CD4-positive, alpha-beta T cell treated with Interferon gamma for 1 hour (primary cell): ENCODE results near the gene TMEM132D.
"Not testable (repeated sequence)": the region's sequence is repeated elsewhere in the genome, so short reads cannot be mapped to it uniquely, and the experiment has no call there.

ENCODE experiments used
- DNase-seq: peaks from one replicate; pipeline ENCODE4 v3.0.0-alpha.2; 2020

TMEM132D gene

DNA sequence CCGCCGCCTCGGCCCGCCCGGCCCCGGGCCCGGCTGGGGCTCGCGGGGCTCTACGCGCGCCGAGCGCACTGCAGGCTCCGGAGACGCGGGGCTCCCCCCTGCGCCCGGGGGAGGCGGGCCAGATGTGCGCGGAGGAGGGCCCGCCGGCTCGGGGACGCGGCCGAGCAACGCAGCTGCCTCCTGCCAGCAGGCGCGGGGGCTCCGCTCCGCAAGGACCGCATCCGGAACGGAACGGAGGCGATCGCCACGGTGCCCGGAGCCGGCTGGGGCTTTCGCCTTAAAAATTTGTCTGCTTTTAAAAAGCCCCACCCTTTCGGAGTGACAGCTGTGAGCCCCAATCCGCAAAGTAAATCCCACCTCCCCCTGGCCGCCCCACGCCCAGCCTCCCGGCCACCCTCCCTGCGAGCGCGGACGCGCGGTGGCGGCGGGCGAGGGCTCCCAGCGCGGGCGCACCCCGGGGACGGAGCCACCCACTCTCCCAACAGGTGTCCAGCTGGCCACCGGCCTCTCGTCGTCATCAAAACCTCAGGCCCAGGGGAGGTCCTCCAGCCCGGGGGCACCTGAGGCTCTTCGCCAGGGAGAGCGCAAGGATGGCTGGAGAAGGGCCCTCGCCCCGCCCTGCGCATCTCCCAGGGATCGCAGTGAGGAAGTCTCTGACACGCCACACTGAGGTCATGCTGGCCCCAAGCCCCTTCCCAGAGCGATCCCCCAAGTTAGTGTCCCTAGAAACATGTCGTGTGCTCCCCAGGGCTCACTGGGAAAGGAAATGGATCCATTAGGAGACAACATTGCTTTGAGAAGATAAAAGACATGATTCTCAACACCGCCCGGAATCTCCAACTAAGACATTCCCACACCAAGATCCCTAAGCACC lies at the start of gene TMEM132D:
TSS of gene TMEM132D (minus strand) at position 70 of the 874 bp plus-strand sequence.
- no peak for DNase-seq

DNA sequence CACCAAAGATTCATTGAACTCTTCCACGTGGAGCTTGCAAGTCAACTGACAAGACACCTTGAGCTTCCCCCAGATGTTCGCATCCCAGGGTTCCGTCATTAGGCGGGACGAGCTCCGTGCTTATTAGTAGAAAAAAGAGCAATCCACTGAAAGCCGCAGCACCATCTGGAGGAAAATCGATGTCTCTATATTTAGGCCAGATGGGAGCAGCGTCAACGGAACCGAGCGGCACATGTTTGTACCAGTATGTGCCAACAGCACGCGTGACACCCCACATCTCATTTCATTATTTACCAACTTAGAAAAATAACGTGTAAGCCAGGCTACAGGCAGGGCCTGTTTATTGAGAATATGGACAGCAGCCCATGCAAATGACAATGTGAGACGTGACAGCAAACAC lies 45.8 kb upstream of the TMEM132D start:
- no peak for DNase-seq

- no peak for DNase-seq
Observed at GRCh38 chr12:129941618-129942017, 37.8 kb upstream of the TMEM132D start.

- no peak for DNase-seq
Observed at GRCh38 chr12:129938089-129938488, 34.3 kb upstream of the TMEM132D start.

DNA sequence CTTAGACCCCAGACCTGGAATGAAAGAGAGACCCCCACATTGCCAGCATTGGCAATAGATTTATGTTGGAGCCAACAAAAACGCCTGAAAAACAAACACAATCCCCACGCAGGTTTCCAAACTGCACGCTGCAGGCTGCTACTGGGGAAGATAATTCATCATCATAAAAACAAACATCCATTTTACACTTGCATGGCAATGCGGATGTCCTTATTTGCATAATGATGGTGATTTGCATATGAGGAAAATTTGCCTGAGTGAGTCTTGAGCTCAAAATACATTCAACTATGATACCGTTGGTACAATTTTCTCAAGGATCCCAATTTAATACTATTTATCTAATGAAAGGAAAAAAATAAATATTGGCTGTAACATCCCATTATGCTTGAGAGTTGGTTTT lies 33.6 kb upstream of the TMEM132D start:
- DNase-seq, result no peak

DNA sequence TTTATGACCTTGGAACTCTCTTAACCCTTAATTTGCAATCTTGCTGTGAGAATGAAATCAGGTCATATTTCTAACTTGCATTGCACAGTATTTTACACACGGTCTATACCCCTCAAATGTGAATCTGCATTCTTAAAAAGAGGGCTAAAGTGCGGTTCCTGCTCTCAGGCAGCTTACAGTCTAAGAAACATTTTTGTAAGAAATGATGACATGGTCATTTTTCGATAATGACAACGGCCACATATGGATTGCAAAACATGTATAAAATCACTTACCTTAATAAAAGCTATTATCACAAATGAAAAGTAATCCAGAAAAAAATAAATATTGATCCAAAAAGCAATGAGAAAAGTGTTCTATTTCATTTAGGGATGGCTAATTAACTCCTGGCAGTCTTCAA lies 24.8 kb upstream of the TMEM132D start:
- no peak for DNase-seq

DNA sequence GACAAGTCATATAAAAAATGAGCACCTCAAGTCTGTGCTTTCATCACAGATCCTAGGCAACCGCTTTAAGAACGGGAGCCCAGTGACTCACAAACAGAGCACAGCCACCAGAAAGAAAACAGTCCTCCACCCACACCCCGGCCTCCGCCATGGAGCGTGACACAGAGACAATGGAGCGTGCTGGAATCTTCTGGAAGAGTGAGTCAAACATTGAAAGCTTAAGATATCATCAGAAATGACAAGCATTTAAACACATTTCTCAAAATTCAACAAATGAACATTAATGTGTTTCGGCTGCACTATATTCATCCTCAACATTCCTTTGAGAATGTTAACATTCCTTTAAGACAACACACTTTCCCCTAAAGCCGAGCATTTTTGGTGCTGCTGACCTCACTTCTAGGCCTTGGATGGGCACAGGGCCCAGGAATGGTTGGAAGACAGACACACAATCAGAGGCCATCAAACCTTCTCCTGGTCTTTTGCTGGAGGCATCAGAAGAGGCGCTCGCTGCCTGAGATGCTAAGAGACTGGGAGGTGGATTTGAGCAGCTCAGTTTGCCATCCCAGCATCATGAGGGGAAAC lies 23.6 kb upstream of the TMEM132D start:
- DNase-seq, result no peak

DNA sequence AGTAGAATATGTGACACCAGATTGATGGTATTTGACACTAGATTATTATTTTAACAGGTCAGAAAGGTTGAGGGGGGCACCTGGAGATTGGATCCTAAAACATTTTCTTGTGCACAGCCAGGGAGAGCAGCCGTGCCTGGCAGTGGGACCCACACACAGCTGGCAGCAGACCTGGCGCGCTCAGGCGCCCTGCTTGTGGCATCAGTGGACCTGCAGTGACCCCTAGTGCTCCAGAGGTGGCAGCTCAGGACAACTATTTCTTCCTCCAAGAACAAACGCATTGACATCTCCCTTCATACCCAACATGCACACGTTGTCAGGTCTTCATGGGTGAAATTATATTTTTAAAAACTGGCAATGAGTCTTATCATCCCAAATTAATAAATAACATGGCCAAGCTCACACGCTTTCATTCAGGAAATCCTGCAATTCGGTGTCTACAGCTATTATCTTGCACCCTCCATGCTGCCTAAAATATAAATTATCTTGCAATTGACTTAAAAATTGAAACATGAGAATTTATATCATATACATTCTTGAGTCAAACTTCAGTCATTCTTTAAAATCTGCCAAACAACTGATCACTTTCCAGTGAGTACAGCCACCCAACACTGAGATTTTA lies 7.7 kb upstream of the TMEM132D start:
- DNase-seq, result no peak

DNA sequence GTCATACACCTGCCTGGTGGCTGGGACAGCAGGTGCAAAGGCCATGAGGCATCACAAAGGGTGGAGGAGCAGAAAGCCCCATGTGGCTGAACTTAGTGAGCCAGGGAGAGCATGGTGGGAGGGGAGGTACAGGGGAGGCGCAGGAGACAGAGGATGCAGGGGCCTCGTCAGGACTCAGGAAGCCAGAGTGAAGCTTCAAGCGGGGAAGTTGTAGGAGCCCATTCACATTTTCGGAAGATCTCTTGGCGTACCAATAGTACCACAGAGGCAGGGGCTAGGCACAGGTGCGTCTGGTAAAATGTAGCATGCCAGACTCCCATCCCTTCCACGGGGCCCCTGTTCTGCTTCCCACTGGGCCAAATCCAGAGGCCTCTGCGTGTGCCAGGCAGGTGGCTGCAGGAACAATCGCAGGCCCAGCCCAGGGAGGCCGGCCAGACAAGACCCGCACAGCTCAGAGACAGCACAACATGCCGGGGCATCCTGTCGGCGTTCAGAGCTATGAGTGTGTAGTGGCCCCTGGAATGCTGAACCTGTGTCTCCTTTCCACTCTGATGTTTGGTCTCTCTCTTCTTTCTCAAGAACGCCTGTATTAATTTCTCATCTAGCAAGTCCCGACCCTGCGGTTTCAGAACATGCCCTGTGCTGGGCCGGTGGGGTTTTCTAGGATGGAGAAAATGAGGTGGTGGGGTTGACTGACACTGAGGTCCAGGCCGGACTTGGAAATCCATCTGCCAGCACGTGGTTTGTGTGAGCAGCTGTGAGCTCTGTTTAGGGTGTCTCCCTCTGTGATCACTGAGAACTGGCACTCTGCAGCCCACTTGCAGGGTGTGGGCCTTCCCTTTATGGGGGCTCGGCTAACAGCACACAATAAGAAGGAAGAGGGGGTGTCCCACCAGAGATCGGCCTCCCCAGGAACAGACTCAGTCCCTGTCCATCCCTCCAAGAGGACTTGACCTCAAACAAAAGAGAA lies 5.5 kb upstream of the TMEM132D start:
- no peak for DNase-seq

DNA sequence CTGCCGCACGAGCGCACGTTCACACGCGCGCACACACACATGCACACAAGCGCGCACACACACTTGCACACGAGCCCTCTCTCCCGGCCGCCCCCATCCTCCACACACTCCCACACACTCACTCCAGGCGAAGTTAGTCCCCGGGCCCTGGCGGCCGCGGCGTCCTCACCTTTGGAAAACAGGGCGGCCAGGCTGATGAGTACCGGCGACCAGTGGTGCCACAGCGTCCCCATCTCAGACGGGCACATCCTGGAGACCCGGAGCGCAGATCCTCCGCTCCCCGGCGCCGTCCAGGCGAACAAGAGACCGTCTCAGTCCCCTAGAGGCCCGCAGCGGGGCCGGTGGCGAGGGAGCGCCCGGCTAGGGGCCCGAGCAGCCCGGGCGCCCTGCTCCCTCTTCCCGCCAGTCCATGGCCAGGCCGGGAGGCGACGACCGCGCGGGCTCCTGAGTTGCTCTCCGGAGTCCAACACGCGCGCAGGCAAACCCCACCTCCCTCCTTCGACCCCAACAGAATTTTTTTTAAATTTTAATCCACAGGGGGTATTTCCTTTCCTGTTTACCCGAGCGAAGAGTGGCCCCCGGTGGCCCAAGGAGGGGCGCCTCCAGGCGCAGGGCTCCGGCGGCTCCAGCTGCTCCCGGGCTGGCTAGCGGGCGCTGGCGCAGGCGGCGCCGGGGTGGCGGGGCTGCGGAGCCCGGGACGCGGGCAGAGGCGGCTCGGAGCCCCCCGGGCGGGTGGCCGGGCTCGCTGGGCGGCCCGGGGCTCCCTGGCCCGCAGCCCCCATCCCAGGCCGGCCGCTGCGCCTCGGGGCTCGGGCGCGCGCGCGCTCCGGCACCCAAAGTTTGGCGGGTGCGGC lies 506 bp downstream of the TMEM132D start:
- no peak for DNase-seq

- DNase-seq, result no peak
Observed at GRCh38 chr12:129902371-129903091, 1.3 kb downstream of the TMEM132D start.

DNA sequence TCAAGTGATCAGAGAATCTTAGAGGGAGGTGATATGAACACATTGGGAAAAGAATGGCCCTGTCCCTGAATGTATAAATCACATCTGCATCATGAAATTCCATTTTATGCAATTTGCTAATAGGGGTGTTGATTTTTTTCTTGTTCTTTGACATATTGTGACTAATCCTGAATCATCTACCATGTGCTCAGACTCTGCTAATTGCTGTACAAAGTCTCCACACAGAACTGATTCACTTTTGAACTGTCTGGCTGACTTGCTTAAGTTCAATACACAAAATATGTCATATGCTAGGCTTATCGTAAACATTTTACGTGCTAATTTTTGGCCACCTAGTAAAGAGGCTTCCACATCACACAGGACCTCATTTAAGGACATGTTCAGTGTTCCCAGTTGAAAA lies 2.6 kb downstream of the TMEM132D start:
- no peak for DNase-seq

- DNase-seq, result no peak
Observed at GRCh38 chr12:129900306-129900705, 3.5 kb downstream of the TMEM132D start.

DNA sequence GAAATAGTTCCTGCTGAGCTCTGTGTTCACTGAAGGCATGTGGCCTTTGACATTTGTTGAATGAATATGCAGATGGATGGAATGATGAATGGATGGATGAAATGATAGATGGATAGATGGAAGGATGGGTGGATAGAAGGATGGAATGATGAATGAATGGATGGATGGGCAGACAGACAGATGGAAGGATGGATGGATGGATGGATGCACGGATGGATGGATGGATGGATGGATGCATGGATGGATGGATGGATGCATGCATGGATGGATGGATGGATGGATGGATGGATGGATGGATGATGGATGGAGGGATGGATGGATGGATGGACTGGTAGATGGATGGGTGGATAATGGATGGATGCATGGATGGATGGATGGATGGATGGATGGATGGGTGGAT lies 4.8 kb downstream of the TMEM132D start:
- DNase-seq, result not testable (repeated sequence)

DNA sequence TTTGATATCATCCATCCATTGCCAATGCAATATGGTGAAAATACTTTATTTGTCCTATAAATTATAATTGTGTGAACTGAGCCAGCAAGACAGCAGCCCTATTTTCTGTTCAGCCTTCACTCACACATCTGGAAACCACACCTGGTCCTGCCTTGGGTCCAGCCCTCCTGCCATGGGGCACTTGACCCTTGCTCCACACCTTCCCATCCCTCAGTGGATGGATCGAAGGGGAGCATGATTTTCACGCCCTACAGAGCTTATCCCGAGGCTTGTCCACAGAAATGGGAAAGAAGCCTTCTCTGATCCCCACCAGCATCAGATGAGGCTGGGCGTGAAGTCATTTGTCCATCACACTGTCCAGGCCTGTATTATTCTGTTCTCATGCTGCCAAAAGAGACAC lies 10.1 kb downstream of the TMEM132D start:
- DNase-seq, result no peak

DNA sequence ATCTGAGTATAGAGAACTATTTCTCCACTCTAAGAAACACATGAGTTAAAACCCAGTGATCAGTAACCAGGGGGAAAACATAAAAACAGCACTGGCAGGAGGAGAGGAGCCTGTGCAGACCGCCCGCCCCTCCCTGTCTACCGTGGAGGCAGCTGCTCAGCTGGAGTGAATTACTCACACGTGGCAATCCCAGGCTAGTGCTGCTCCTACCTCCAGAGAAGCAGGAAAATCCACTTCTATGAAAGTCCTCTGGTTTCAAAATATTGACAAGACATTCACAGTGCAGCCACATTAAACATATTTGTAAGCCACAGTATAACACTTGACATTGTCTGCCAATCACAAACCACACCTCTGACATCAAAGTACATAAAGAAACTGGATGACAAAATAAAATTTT lies 16.7 kb downstream of the TMEM132D start:
- no peak for DNase-seq

DNA sequence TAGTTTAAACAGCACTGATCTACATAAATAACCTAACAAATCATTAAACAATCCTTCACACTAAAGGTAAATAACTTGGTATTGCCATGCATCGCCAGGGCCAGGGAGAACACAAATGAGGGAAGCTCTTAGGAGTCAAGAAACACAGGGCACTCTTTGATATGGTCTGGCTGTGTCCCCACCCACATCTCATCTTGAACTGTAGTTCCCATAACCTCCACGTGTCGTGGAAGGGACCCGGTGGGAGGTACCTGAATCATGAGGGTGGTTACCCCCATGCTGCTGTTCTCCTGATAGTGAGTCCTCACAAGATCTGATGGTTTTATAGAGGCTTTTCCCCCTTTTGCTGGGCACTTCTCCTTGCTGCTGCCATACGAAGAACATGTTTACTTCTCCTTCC lies 17.3 kb downstream of the TMEM132D start:
- DNase-seq, result no peak

DNA sequence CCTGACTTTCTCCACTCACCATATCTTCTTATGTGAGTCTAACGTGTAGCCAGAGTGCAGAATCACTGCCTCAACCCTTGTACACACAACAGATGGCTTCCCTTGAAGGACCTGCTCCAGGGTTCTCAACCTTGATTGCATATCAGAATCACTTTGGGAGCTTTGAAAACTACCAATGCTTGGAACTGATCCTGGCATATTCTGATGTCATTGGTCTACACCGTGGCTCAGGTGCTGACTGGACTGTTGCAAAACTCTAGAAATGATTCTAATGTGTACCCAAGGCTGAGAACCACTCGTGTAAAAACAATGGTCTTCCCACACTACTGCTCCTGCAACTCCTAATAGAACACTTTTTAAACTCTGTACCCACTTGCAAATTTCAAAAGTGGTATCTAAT lies 18.5 kb downstream of the TMEM132D start:
- DNase-seq, result no peak

GRCh38 chr12:129877411-129877810 lies 26.4 kb downstream of the TMEM132D start:
- DNase-seq, result no peak

DNA sequence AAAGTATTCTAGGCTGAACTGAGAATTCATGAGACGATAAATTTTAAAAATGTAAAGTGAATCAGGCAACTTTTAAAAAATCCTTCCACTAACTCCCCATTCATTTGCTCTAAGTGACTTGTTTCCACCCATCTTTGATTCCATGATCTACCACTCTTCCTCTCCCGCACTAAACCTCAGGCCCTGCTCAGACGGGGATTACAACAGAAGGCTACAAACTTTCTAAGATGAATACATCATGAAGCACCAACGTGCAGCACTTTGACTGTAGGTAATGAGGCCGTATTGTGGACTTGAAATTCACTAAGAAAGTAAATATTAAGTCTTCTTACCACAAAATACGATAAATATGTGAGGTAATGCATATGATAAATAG lies 30.0 kb downstream of the TMEM132D start:
- no peak for DNase-seq

GRCh38 chr12:129873111-129873832 lies 30.6 kb downstream of the TMEM132D start:
- DNase-seq, result no peak
